ENCODE data around the gene FAM9C.

GRCh38 chrX:13055486-13055885 is 11.1 kb upstream of the FAM9C start:
- TF ChIP-seq GATA2 (IDR thresholded peaks at IDR 0.05; ENCODE audit: low read depth, low read length) (no peak), GATA3 (IDR thresholded peaks at IDR 0.05; ENCODE audit: low read depth, low read length) (no peak)
